Left lung (tissue), 10 donors: ENCODE results near the gene MCM9. TPM values are rescaled to one million over a fixed set of nuclear protein-coding genes. Genes with fewer than 3 reads are reported as not detected.

Source experiments
- ATAC-seq: fragments of 200-7000 bp; cut with Tn5 transposase; one replicate; pipeline ENCODE4 v1.9.1; 2020; ENCODE audit warnings: moderate library complexity
- DNase-seq, 4 donors: peaks; one replicate each; pipeline ENCODE4 v3.0.0-alpha.2; 2013 to 2020
- H3K27ac ChIP-seq, 2 donors: fragments of 200-600 bp; sonication (generic) in 1 of 2; one replicate each; pipeline versions ENCODE4 v1.5.0 to v1.8.0; 2020 to 2021
- H3K27me3 ChIP-seq, 2 donors: fragments of 200-600 bp; sonication (generic) in 1 of 2; one replicate each; pipeline versions ENCODE4 v1.5.0 to v1.8.0; 2020 to 2021
- H3K36me3 ChIP-seq, 2 donors: fragments of 200-600 bp; sonication (generic) in 1 of 2; one replicate each; pipeline versions ENCODE4 v1.5.0 to v1.8.0; 2020 to 2021
- H3K4me1 ChIP-seq, 2 donors: fragments of 200-600 bp; one replicate each; pipeline ENCODE4 v1.8.0; 2021
- H3K4me3 ChIP-seq, 2 donors: fragments of 200-600 bp; sonication (generic) in 1 of 2; one replicate each; pipeline versions ENCODE4 v1.5.0 to v1.8.0; 2020 to 2021; ENCODE audit warnings: mild to moderate bottlenecking in 1 of 2
- H3K9me3 ChIP-seq, 2 donors: fragments of 200-600 bp; sonication (generic) in 1 of 2; one replicate each; pipeline versions ENCODE4 v1.5.0 to v1.8.0; 2020 to 2021
- intact Hi-C, 2 donors: fragments of 100-400 bp; cut with DNase I; formaldehyde crosslinking; loops; one replicate each; pipeline versions ENCODE4 v1.11.2 to v1.14.2; 2022
- polyA plus RNA-seq, 6 donors: library from polyadenylated mRNA; unstranded; fragments of 120-200 nt; gene quantifications; one replicate each; pipeline ENCODE4 v1.2.1, GENCODE V29; 2013; ENCODE audit not compliant: insufficient read length in 6 of 6
- total RNA-seq, 2 donors: library from RNA; stranded (reverse); fragmentation: NEBNext Ultra II Directional; extraction: Animal tissue kit (Norgen Biotek cat#: 25700); gene quantifications; one replicate each; pipeline ENCODE4 v1.2.1, GENCODE V29; 2021
- TF ChIP-seq, protein P1 (sequence below), 2 donors: fragments of 200-600 bp; sonication (generic) in 1 of 2; IDR thresholded peaks; one replicate each; pipeline versions ENCODE4 v1.5.0 to v1.8.0; 2021; ENCODE audit warnings: antibody characterized with exemption in 2 of 2
- donor health status: DM: no; HTN: yes; CAD: no.
- donor health status: DM: no; HTN: no; CAD: no.

The MCM9 gene
- total and polyA plus RNA-seq, 8 donors = 16.0 to 24.2 (median 20.7) TPM

- no peak for ATAC-seq
- Histone ChIP-seq H3K27me3 (no peaks in the 10 kb centered on the region), H3K27ac (no peak overlapping the region), H3K9me3 (no peaks in the 10 kb centered on the region), H3K4me1 (peaks cover 0 to 10% of the 10 kb centered on the region in 2 donors), H3K4me3 (no peak overlapping the region), H3K36me3 (no peaks in the 10 kb centered on the region)
- DNase-seq = peak in 1 of 4 donors; percentile 71
- TF ChIP-seq, protein P1, sequence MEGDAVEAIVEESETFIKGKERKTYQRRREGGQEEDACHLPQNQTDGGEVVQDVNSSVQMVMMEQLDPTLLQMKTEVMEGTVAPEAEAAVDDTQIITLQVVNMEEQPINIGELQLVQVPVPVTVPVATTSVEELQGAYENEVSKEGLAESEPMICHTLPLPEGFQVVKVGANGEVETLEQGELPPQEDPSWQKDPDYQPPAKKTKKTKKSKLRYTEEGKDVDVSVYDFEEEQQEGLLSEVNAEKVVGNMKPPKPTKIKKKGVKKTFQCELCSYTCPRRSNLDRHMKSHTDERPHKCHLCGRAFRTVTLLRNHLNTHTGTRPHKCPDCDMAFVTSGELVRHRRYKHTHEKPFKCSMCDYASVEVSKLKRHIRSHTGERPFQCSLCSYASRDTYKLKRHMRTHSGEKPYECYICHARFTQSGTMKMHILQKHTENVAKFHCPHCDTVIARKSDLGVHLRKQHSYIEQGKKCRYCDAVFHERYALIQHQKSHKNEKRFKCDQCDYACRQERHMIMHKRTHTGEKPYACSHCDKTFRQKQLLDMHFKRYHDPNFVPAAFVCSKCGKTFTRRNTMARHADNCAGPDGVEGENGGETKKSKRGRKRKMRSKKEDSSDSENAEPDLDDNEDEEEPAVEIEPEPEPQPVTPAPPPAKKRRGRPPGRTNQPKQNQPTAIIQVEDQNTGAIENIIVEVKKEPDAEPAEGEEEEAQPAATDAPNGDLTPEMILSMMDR (IDR thresholded peaks at IDR 0.05) = no peak
- intact Hi-C loops = no loop called here
Measured at GRCh38 chr6:118784641-118785164, 150.3 kb downstream of the MCM9 start.

- H3K4me1 ChIP-seq = peaks cover 0 to 10% of the 10 kb centered on the region in 2 donors
- TF ChIP-seq, protein P1 (IDR thresholded peaks at IDR 0.05) = no peak
- ATAC-seq = peak; percentile 52
- H3K27me3 ChIP-seq = no peaks in the 10 kb centered on the region
- no peak overlapping the region for H3K4me3 ChIP-seq
- no peaks in the 10 kb centered on the region for H3K9me3 ChIP-seq
- no peaks in the 10 kb centered on the region for H3K36me3 ChIP-seq
- no peak overlapping the region for H3K27ac ChIP-seq
- intact Hi-C loops = no loop called here
- DNase-seq = peak in 2 of 4 donors; percentile 62 to 84
Measured at GRCh38 chr6:118783931-118784550, 150.9 kb downstream of the MCM9 start.

GRCh38 chr6:118782651-118783050 is 152.3 kb downstream of the MCM9 start:
- TF ChIP-seq, protein P1 (IDR thresholded peaks at IDR 0.05) = no peak
- intact Hi-C loops = no loop called here
- Histone ChIP-seq H3K27ac (no peak overlapping the region), H3K4me3 (no peak overlapping the region), H3K36me3 (no peaks in the 10 kb centered on the region), H3K27me3 (no peaks in the 10 kb centered on the region), H3K9me3 (no peaks in the 10 kb centered on the region), H3K4me1 (peaks cover 0 to 10% of the 10 kb centered on the region in 2 donors)
- no peak for DNase-seq
- ATAC-seq = no peak

GRCh38 chr6:118781897-118782296 is 153.1 kb downstream of the MCM9 start:
- DNase-seq (no peak), ATAC-seq (no peak)
- peaks cover 0 to 10% of the 10 kb centered on the region in 2 donors for H3K4me1 ChIP-seq
- no peaks in the 10 kb centered on the region for H3K36me3 ChIP-seq
- H3K9me3 ChIP-seq = no peaks in the 10 kb centered on the region
- no peak overlapping the region for H3K27ac ChIP-seq
- H3K4me3 ChIP-seq = no peak overlapping the region
- TF ChIP-seq, protein P1 (IDR thresholded peaks at IDR 0.05) = no peak
- intact Hi-C loops = no loop called here
- no peaks in the 10 kb centered on the region for H3K27me3 ChIP-seq

GRCh38 chr6:118780668-118781067 is 154.3 kb downstream of the MCM9 start:
- peaks cover 0 to 16% of the 10 kb centered on the region in 2 donors for H3K4me1 ChIP-seq
- H3K9me3 ChIP-seq = no peaks in the 10 kb centered on the region
- H3K36me3 ChIP-seq = no peaks in the 10 kb centered on the region
- TF ChIP-seq, protein P1 (IDR thresholded peaks at IDR 0.05) = no peak
- intact Hi-C loops = no loop called here
- H3K27ac ChIP-seq = no peak overlapping the region
- H3K27me3 ChIP-seq = no peaks in the 10 kb centered on the region
- no peak overlapping the region for H3K4me3 ChIP-seq
- DNase-seq = no peak
- no peak for ATAC-seq
